K562 (cell line): ENCODE data around the gene COX19. TPM values are rescaled to one million over a fixed set of nuclear protein-coding genes. Genes with fewer than 3 reads are reported as not detected.

Source experiments
- ARID3B ChIP-seq: fragments of 250-450 bp; sonication (Bioruptor Pico); IDR thresholded peaks from 2 replicates; pipeline ENCODE4 v1.4.0; 2020; ENCODE audit warnings: borderline replicate concordance
- BRCA1 ChIP-seq, 2 experiments: fragments of 450-650 bp in 1 of 2; sonication (generic) in 1 of 2; formaldehyde crosslinking in 1 of 2; IDR thresholded peaks; 2 replicates each; pipeline versions ENCODE4 v1.5.0 to v1.6.1; 2017 to 2020; ENCODE audit warnings: mild to moderate bottlenecking in 1 of 2, missing genetic modification reagents in 1 of 2
- CCNT2 ChIP-seq: IDR thresholded peaks from 2 replicates; pipeline ENCODE4 v1.6.1; 2011; ENCODE audit warnings: borderline replicate concordance, low read depth, mild to moderate bottlenecking, moderate library complexity, mixed read lengths, low read length; ENCODE audit not compliant: insufficient read length; ENCODE audit errors: extremely low read depth
- CREBBP ChIP-seq: IDR thresholded peaks from one replicate; pipeline ENCODE4 v1.6.1; 2012; ENCODE audit warnings: low read depth, mild to moderate bottlenecking, control low read depth, inconsistent platforms, low read length
- JUNB ChIP-seq: fragments of 450-650 bp; formaldehyde crosslinking; conservative IDR thresholded peaks from 2 replicates; pipeline ENCODE4 v1.4.0; 2020; ENCODE audit warnings: mild to moderate bottlenecking
- LCOR ChIP-seq: sonication (generic); formaldehyde crosslinking; IDR thresholded peaks from 2 replicates; pipeline ENCODE4 v1.8.0; 2022; ENCODE audit warnings: mild to moderate bottlenecking, missing genetic modification reagents
- POLR2H ChIP-seq: IDR thresholded peaks from 2 replicates; pipeline ENCODE4 v1.6.1; 2016; ENCODE audit warnings: missing genetic modification characterization, low read depth, mild to moderate bottlenecking, control low read depth, missing compliant biosample characterization, moderate library complexity
- POU5F1 ChIP-seq: fragments of 150-350 bp; IDR thresholded peaks from 2 replicates; pipeline ENCODE4 v1.6.1; 2014; ENCODE audit warnings: borderline replicate concordance, low read length, low read depth, mild to moderate bottlenecking; ENCODE audit not compliant: partially characterized antibody
- RBFOX2 ChIP-seq: fragments of 200-400 bp; formaldehyde crosslinking; IDR thresholded peaks from 2 replicates; pipeline ENCODE4 v1.6.1; 2017; ENCODE audit warnings: low read depth, mild to moderate bottlenecking, low read length, moderate library complexity
- SAFB2 ChIP-seq: fragments of 200-400 bp; formaldehyde crosslinking; IDR thresholded peaks from 2 replicates; pipeline ENCODE4 v1.6.1; 2018; ENCODE audit warnings: borderline replicate concordance, low read length, low read depth, moderate library complexity; ENCODE audit not compliant: severe bottlenecking
- THRAP3 ChIP-seq: fragments of 450-650 bp; IDR thresholded peaks from 2 replicates; pipeline ENCODE4 v1.6.1; 2016; ENCODE audit warnings: mild to moderate bottlenecking, inconsistent platforms, borderline replicate concordance
- ZBTB11 ChIP-seq, 3 experiments: fragments of 200-800 bp in 1 of 3; fragments of 250-450 bp in 1 of 3; fragments of 450-650 bp in 1 of 3; sonication (Bioruptor Pico) in 1 of 3; sonication (Bioruptor generic) in 1 of 3; formaldehyde crosslinking in 1 of 3; IDR thresholded peaks; 2 replicates each; pipeline versions ENCODE4 v1.6.1 to v1.8.0; 2016 to 2022; ENCODE audit warnings: mild to moderate bottlenecking in 2 of 3, missing genetic modification characterization in 2 of 3, missing compliant biosample characterization in 1 of 3, moderate library complexity in 1 of 3
- ZNF561 ChIP-seq: fragments of 450-650 bp; formaldehyde crosslinking; conservative IDR thresholded peaks from 2 replicates; pipeline ENCODE4 v1.4.0; 2020; ENCODE audit warnings: mild to moderate bottlenecking, moderate library complexity
- polyA plus RNA-seq, 8 experiments: library from polyadenylated mRNA; depleted of rRNA in 4 of 8; stranded (reverse) in 5 of 8; unstranded in 3 of 8; fragments of >200 nt; fragmentation: Nextera tagmentation in 2 of 8; fragmentation: Illumina TruSeq in 1 of 8; extraction: Ambion mirVana in 2 of 8; extraction: Trizol in 1 of 8; gene quantifications; 2 replicates each; pipeline versions ENCODE4 v1.2.1 to v1.2.3, GENCODE V29; 2011 to 2014; ENCODE audit warnings: inconsistent platforms in 1 of 8, missing spikeins in 1 of 8
- total RNA-seq, 7 experiments: library from RNA; depleted of rRNA in 6 of 7; stranded (reverse); fragments of >200 nt in 6 of 7; fragmentation: Illumina TruSeq in 2 of 7; extraction: Trizol in 2 of 7; gene quantifications; 2 replicates each; pipeline versions ENCODE4 v1.2.1 to v1.2.3, GENCODE V29; 2011 to 2021; ENCODE audit warnings: low replicate concordance in 1 of 7
- TF ChIP-seq, protein P1 (sequence below): fragments of 250-450 bp; sonication (Bioruptor Pico); IDR thresholded peaks from 2 replicates; pipeline ENCODE4 v1.4.0; 2020; ENCODE audit warnings: mild to moderate bottlenecking, moderate library complexity, borderline replicate concordance
- TF ChIP-seq, protein P2 (sequence below): fragments of 450-650 bp; formaldehyde crosslinking; IDR thresholded peaks from 2 replicates; pipeline ENCODE4 v1.4.0; 2020; ENCODE audit warnings: mild to moderate bottlenecking, mixed read lengths

Gene COX19
- total and polyA plus RNA-seq, 9 of the 15 experiments (the other 6 are each of a cell fraction or from before 2014, with no cell fraction given) = 5.2 to 10.5 (median 7.9) TPM

- TF ChIP-seq ZBTB11 (CRISPR knock-in tag; IDR thresholded peaks at IDR 0.05) (no peak), LCOR (peak; percentile 88), ZNF561 (CRISPR knock-in tag) (no peak), JUNB (CRISPR knock-in tag) (no peak), RBFOX2 (peak; percentile 94), SAFB2 (no peak), ARID3B (CRISPR knock-in tag) (peak; percentile 71; the same call in 1 of the 2 replicates), POU5F1 (peak; percentile 22), CCNT2 (peak; percentile 30), BRCA1 (IDR thresholded peaks at IDR 0.05) (no peak), BRCA1 (CRISPR knock-in tag; IDR thresholded peaks at IDR 0.05) (no peak), CREBBP (no peak), THRAP3 (no peak), POLR2H (tag) (no peak)
- TF ChIP-seq, protein P1, sequence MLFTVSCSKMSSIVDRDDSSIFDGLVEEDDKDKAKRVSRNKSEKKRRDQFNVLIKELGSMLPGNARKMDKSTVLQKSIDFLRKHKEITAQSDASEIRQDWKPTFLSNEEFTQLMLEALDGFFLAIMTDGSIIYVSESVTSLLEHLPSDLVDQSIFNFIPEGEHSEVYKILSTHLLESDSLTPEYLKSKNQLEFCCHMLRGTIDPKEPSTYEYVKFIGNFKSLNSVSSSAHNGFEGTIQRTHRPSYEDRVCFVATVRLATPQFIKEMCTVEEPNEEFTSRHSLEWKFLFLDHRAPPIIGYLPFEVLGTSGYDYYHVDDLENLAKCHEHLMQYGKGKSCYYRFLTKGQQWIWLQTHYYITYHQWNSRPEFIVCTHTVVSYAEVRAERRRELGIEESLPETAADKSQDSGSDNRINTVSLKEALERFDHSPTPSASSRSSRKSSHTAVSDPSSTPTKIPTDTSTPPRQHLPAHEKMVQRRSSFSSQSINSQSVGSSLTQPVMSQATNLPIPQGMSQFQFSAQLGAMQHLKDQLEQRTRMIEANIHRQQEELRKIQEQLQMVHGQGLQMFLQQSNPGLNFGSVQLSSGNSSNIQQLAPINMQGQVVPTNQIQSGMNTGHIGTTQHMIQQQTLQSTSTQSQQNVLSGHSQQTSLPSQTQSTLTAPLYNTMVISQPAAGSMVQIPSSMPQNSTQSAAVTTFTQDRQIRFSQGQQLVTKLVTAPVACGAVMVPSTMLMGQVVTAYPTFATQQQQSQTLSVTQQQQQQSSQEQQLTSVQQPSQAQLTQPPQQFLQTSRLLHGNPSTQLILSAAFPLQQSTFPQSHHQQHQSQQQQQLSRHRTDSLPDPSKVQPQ = no peak
- TF ChIP-seq, protein P2, sequence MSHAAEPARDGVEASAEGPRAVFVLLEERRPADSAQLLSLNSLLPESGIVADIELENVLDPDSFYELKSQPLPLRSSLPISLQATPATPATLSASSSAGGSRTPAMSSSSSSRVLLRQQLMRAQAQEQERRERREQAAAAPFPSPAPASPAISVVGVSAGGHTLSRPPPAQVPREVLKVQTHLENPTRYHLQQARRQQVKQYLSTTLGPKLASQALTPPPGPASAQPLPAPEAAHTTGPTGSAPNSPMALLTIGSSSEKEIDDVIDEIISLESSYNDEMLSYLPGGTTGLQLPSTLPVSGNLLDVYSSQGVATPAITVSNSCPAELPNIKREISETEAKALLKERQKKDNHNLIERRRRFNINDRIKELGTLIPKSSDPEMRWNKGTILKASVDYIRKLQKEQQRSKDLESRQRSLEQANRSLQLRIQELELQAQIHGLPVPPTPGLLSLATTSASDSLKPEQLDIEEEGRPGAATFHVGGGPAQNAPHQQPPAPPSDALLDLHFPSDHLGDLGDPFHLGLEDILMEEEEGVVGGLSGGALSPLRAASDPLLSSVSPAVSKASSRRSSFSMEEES = no peak
These were observed at the start of gene COX19 (continued) for GRCh38 chr7:974820-975681.
